Femur (tissue), 1 donor: ENCODE results near the gene DENND1C.

Source experiments
- DNase-seq: peaks from one replicate; pipeline ENCODE4 v3.0.0-alpha.2; 2017

Gene DENND1C

GRCh38 chr19:6421075-6422014 is 60.2 kb downstream of the DENND1C start:
- DNase-seq, result no peak

- no peak for DNase-seq
Measured at GRCh38 chr19:6418562-6418932, 63.0 kb downstream of the DENND1C start.

- DNase-seq, result no peak
Measured at GRCh38 chr19:6417713-6418561, 63.6 kb downstream of the DENND1C start.
